ENCODE measurements around the gene ADK.
"Not testable (repeated sequence)": the region's sequence is repeated elsewhere in the genome, so short reads cannot be mapped to it uniquely, and the experiment has no call there.

DNA sequence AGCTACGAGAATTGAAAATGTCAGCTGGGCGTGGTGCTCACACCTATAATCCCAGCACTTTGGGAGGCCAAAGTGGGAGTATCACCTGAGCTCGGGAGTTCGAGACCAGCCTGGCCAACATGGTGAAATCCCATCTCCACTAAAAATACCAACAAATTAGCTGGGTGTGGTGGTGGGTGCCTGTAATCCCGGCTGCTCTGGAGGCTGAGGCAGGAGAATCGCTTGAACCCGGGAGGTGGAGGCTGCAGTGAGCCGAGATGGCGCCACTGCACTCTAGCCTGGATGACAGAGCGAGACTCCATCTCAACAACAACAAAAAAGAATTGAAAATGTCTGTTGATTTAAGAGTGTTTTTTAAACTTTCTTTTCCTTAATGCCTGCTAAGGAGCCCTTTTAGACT lies 4.0 kb upstream of the ADK start:
- TF ChIP-seq, protein P1, sequence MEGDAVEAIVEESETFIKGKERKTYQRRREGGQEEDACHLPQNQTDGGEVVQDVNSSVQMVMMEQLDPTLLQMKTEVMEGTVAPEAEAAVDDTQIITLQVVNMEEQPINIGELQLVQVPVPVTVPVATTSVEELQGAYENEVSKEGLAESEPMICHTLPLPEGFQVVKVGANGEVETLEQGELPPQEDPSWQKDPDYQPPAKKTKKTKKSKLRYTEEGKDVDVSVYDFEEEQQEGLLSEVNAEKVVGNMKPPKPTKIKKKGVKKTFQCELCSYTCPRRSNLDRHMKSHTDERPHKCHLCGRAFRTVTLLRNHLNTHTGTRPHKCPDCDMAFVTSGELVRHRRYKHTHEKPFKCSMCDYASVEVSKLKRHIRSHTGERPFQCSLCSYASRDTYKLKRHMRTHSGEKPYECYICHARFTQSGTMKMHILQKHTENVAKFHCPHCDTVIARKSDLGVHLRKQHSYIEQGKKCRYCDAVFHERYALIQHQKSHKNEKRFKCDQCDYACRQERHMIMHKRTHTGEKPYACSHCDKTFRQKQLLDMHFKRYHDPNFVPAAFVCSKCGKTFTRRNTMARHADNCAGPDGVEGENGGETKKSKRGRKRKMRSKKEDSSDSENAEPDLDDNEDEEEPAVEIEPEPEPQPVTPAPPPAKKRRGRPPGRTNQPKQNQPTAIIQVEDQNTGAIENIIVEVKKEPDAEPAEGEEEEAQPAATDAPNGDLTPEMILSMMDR (IDR thresholded peaks at IDR 0.05 in 8 of 11, conservative IDR thresholded peaks at IDR 0.05 in 3 of 11), result not testable (repeated sequence)
- TF ChIP-seq POLR2AphosphoS5 (IDR thresholded peaks at IDR 0.05), result not testable (repeated sequence)
